ENCODE measurements around the gene QARS1.

DNA sequence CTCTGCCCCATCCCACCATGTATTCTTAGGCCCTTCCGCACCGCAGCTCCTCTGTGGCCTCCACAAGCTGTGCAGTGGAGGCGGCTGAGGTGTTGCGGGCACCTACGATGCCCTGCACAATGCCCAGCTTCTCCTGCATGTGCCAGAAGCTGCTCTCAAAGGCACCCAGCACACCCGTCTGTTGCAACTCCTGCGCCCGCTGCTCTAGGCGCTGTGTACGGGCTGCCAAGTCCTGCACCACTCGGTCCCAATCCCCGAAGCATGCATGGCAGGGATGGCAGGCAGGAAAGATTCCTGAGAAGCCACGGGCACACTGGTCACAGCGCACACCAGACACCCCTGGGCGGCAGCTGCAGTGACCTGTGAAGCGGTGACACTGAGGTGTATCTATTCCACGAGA lies 19.1 kb upstream of the QARS1 start:
- TF ChIP-seq, protein P1, sequence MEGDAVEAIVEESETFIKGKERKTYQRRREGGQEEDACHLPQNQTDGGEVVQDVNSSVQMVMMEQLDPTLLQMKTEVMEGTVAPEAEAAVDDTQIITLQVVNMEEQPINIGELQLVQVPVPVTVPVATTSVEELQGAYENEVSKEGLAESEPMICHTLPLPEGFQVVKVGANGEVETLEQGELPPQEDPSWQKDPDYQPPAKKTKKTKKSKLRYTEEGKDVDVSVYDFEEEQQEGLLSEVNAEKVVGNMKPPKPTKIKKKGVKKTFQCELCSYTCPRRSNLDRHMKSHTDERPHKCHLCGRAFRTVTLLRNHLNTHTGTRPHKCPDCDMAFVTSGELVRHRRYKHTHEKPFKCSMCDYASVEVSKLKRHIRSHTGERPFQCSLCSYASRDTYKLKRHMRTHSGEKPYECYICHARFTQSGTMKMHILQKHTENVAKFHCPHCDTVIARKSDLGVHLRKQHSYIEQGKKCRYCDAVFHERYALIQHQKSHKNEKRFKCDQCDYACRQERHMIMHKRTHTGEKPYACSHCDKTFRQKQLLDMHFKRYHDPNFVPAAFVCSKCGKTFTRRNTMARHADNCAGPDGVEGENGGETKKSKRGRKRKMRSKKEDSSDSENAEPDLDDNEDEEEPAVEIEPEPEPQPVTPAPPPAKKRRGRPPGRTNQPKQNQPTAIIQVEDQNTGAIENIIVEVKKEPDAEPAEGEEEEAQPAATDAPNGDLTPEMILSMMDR (IDR thresholded peaks at IDR 0.05) = no peak
- TF ChIP-seq POLR2A (IDR thresholded peaks at IDR 0.05) = no peak

All from suprapubic skin (tissue), 3 donors.